GM19438 (cell line): ENCODE results near the gene HOXC12.

ENCODE experiments used
- ATAC-seq: cut with Tn5 transposase; IDR thresholded peaks from one replicate; pipeline ENCODE4 v1.9.1; 2021; ENCODE audit warnings: low read depth; ENCODE audit not compliant: unreplicated experiment

The HOXC12 gene

GRCh38 chr12:53992377-53992889 is 37.7 kb downstream of the HOXC12 start:
- ATAC-seq: no peak

GRCh38 chr12:53993162-53994008 is 38.7 kb downstream of the HOXC12 start:
- no peak for ATAC-seq

DNA sequence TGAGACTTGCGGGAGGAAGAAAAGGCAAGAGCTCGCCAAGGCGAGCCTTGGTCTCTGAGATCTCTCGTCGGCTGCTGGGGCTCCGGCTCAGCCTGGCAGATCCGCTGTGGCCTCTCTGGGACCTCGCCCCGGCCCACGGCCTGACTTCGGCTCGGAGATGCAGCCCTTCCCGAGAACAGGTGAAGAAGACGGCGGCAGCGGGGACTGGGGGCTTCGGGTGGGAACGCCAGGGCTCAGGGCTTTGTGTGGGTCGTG is 39.2 kb downstream of the HOXC12 start:
- ATAC-seq: no peak

- ATAC-seq: no peak
These were observed 39.7 kb downstream of the HOXC12 start for GRCh38 chr12:53994264-53995001.

DNA sequence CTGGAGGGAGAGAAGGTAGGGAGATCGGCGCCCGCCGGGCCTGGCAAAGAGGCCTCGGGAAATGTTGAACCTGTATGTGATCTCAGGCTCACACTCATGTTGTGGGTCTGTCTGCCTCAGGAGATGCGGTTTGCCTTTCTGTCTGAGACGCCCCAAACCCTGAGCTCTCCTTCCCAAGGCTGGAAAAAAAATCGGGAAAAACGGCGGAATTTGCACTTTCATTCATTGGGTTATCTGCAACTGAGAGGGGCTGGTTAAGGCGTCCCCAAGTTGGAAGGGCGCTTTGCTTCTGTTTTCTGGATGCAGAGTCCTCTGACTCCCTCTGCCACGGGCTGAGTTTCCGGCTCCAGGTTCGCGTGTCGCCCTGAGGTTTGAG is 40.3 kb downstream of the HOXC12 start:
- no peak for ATAC-seq

GRCh38 chr12:53995378-53996239 is 40.9 kb downstream of the HOXC12 start:
- ATAC-seq: no peak

GRCh38 chr12:53996240-53997203 is 41.8 kb downstream of the HOXC12 start:
- no peak for ATAC-seq

DNA sequence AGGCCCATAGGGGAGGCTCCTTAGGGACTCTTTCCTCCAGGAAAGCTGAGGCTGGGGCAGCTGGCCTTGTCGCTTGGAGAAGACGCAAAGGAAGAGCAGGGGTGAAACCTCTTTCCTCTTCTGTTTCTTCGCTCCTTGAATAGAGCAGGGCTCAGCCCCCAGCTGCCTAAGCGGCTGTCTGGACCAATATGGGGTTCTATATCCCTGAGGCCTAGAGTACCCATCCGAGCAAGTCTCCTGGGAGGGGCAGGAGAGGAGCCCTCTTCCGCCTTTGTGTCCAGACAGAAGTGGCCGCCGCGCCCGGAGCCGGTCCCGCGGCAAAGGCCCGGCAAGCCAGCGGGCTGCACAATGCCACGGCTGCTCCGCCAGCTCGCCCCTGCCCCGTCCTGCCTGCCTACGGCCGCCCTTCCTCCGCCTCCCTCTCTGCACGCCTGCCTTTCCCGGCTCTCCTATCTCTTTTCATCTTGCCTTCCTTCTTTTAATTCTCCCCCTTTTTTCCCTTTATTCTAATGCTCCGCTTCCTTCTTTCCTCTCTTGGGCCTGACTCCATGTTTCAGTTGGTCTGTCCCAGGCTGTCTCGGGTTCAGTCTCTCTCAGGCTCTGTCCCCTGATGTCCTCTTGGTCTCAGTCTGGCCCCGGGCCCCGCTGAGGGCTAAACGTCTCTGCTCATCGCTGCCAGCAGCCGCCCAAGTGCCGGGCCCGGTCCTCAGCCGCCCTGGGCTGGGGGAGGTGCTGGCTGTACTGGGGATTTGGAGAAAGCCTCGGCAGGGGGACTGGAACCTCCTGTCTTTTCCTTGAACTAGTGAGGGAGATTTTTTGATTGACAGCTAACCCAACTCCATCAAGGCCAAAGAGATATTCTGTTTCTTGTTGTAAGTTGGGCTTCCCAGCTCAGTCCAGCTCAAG is 42.8 kb downstream of the HOXC12 start:
- ATAC-seq: no peak

DNA sequence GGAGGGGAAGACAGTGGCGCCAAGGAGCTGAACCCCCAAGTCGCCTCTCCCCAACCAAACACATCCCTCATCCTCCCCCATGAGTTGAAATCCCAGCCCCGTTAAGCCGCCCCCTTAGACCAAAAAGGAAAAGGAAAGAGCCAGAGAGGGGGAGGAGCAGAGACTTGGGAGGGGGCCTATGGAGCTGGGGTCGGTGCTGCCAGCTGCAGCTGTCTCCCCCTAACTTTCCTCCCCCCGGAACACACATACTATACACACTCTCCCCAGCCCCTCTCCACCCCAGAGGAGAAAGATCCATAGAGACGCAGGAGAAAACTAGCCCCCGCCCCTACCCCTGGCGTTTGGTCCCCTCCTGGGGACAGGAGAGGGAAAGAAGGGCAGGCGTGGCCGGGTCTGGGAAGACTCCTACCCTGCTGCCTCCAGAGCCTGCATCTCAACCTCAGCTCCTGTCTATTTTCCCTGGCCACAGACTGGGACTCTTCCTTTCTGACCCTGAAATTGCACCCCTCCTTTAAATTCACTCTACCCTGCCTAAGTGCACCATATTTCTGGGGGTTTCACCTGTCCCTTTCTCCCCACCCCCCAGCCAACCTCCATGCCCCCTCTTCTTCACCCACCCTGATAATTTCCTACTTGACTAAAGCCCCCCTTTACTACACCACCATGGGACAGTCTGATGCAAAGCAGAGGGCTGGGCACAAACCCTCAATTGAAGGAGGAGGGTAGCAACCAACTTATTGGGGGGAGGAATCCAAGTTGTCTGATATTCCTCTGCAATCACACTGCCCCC is 43.6 kb downstream of the HOXC12 start:
- ATAC-seq: no peak

- no peak for ATAC-seq
These were observed 44.2 kb downstream of the HOXC12 start for GRCh38 chr12:53998900-53999236.

GRCh38 chr12:53999559-54000115 is 44.9 kb downstream of the HOXC12 start:
- ATAC-seq: no peak

DNA sequence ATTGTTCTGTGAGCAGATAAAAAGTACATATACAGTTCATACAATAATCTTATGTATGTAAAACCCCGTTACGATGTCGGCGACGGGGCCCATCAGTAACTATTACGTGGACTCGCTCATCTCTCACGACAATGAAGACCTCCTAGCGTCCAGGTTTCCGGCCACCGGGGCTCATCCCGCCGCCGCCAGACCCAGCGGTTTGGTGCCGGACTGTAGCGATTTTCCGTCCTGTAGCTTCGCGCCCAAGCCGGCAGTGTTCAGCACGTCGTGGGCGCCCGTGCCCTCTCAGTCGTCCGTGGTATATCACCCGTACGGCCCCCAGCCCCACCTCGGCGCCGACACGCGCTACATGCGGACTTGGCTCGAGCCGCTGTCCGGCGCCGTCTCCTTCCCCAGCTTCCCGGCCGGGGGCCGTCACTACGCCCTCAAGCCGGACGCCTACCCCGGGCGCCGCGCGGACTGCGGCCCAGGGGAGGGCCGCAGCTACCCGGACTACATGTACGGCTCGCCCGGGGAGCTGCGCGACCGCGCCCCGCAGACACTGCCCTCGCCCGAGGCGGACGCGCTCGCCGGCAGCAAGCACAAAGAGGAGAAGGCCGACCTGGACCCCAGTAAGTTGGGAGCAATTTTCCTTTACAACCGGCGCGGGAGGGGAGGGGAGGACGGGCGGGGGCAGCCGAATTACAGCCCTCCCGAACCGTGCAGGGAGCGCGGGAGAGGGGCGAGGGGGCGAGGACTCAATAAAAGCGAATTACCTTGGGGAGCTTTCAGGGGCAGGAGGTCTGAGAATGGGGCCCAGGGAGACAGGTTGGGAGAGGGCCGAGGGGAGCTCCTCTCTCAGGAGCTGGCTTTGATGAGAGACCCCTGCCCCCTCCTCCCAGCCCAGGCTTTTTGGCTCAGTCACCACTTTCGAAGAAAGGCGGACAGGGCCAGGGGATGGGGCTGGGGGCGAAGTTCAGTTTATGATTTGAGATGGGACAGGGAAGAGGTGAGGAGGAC is 45.7 kb downstream of the HOXC12 start, which contains the start of gene HOXC9:
TSS of gene HOXC9 (plus strand) at position 46 of the 999 bp plus-strand sequence. CDS start at position 74, 28 bp downstream.
- no peak for ATAC-seq

DNA sequence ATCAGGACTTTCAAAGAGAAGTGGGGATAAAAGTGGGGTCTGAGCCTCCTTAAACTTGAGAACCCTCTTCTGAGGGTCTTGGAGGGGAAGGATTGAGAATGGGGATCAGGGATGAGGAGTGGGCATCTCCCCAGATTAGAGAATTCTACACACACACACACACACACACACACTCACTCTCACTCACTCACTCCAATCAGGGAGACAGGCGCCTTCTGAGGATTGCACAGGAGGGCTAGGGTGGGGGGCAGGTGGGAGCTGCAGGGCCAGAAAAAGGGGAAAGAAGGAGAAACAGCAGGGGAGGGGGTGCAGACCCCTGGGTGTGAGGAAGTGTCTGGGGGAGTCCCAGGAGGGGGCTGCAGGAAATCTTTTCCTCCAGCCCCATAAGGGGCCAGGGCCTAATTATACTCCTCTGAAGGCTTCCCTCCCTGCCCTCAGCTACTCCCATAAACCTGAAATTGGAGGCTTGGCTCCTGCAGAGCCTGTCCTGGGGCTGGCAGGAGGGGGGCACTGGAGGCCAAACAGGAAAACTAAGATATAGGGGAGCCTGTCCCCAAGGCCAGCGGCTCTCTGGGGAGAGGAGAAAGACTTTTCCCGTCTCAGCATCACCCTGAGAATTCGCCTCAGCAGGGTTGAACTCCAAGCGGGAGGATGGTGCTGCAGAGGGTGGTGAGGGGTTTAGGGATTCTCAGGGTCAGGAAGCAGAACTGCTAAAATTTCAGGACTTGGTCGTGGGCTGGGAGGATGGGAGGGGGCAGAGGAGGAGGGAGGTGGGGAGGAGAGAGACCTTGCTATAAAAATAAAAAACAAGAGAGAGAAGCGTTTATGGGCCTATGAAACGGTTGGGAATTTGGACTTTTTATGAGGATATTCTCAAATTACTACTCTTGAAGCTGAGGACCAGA is 46.8 kb downstream of the HOXC12 start:
- no peak for ATAC-seq

- no peak for ATAC-seq
These were observed 47.7 kb downstream of the HOXC12 start for GRCh38 chr12:54002278-54002914.

GRCh38 chr12:54002915-54003389 is 48.2 kb downstream of the HOXC12 start:
- no peak for ATAC-seq
